ENCODE data around the gene CGREF1. TPM values are rescaled to one million over a fixed set of nuclear protein-coding genes. Genes with fewer than 3 reads are reported as not detected.

The CGREF1 gene
- polyA plus RNA-seq, 1 of the 3 experiments (the other 2 are of a cell fraction): 18.3 TPM

DNA sequence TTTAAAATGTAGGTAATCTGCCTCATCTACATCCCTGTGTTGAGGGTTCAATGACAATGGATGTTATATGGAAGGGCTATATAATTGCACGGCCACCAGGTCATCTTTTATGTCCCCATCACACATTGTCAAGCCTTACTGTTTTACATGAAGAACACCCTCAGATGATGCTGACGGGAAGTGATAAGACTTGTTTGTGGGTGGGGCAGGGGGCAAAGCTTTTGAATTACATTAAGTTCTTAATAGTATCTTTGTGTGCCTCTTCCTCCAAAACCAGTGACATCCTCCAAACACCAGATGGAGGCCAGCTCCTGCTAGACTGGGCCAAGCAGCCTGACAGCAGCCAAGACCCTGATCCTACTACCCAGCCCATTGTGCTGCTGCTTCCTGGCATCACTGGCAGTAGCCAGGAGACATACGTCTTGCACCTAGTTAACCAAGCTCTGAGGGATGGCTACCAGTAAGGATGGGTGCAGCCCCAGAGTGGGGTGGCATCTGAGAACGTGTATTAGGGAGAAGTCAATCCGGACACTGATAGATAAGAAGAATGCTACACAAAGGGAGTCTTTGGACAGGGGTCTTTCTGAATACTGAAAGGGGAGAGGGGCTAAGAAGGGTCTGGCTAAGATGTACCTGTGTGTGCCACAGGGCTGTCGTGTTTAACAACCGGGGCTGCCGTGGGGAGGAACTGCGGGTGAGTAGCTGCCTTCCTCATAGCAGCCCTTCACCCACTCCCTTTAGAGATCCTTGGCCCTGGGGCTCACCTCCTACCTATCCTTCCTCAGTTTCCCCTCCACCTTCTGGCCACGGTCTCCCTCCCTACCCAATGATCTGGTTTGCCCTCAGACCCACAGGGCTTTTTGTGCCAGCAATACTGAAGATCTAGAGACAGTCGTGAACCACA, 10.0 kb upstream of the CGREF1 start:
- no peak overlapping the region for H3K27ac ChIP-seq (ENCODE audit: low read depth in 2 of 2, low read length in 1 of 2)
- H2AFZ ChIP-seq (ENCODE audit: low read depth): no peak overlapping the region
- H3F3A ChIP-seq (replicated peaks; ENCODE audit: insufficient read depth): no peaks in the 10 kb centered on the region
- H3K9me2 ChIP-seq: no peaks in the 10 kb centered on the region
- peaks cover 17% of the 10 kb centered on the region for H3K79me2 ChIP-seq (ENCODE audit: insufficient read depth)
- H3K4me3 ChIP-seq (ENCODE audit: low read depth in 2 of 2, low read length in 1 of 2): no peak overlapping the region
- H3K27me3 ChIP-seq (ENCODE audit: insufficient read depth): no peaks in the 10 kb centered on the region
- TF ChIP-seq TAF1 (IDR thresholded peaks at IDR 0.05; ENCODE audit: borderline replicate concordance, low read depth, low read length) (no peak), RFX5 (IDR thresholded peaks at IDR 0.05; ENCODE audit: low read length) (no peak), ELF1 (IDR thresholded peaks at IDR 0.05) (no peak), RCOR1 (IDR thresholded peaks at IDR 0.05; ENCODE audit: low read length) (no peak), RAD21 (IDR thresholded peaks at IDR 0.05; ENCODE audit: low read length) (no peak), JUND (IDR thresholded peaks at IDR 0.05) (no peak), FOSL2 (IDR thresholded peaks at IDR 0.05; ENCODE audit: borderline replicate concordance, low read depth) (no peak), MEF2A (IDR thresholded peaks at IDR 0.05; ENCODE audit: borderline replicate concordance, low read depth) (no peak)
- no peak overlapping the region for H3K9ac ChIP-seq
- no peaks in the 10 kb centered on the region for H3K9me3 ChIP-seq
- peaks cover 9 to 32% of the 10 kb centered on the region in 2 experiments for H3K36me3 ChIP-seq (replicated peaks in 1 of 2; ENCODE audit: control insufficient read depth in 1 of 2, insufficient read depth in 2 of 2, low read length in 1 of 2)
- H3K4me2 ChIP-seq: no peak overlapping the region
- H3K4me1 ChIP-seq (ENCODE audit: control insufficient read depth in 1 of 2, insufficient read depth in 2 of 2, low read depth in 1 of 2, low read length in 1 of 2): peaks cover 7 to 18% of the 10 kb centered on the region in 2 experiments; a peak in 3 of 4 replicates
- CTCF ChIA-PET: interaction anchor here (1.0 to 1.4 kb wide), 4 partner anchors 31 to 175 kb away, joined by 3 to 6 read pairs (median 4); no protein-coding TSS in a partner anchor
- WGBS (ENCODE audit: low lambda C conversion rate): 91% methylated on average over 11 of the region's 11 CpGs
- H4K20me1 ChIP-seq (ENCODE audit: insufficient read depth): peaks cover 9% of the 10 kb centered on the region; the same call in 1 of the 2 replicates
- POLR2A ChIA-PET: no interaction called here
- no peak for DNase-seq

DNA sequence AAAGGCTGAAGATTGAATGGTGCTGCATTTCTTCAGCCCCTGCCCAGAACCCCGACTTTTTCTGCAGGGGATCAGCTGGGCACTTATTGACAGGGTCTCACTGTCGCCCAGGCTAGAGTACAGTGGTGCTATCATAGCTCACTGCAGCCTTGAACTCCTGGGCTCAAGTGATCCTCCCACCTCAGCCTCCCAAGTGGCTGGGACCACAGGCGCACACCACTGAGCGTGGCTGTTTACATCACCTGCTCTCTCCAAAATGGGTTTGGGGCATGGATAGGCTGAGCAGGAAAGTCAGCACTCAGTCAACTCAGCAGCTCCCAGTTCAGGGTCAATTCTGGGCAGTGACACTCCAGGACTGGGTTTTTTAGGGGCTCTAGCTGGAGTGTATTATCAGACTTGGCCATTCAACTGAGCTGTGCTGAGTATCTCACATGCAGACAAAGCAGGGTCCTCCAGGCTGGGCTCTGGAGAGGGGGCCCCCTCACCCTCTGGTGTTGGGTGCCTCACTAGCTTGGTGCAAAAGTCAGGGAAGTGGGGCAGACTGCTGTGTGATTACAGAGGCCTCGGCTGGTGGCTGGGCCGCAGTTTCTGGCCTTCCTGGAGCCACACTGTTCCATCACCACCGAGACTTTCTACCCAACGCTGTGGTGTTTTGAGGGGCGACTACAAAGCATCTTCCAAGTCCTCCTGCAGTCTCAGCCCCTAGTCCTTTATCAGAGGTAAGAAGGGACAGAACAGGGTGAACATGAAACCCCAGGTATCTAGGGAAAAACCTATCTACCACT, 9.1 kb upstream of the CGREF1 start:
- Histone ChIP-seq H3K79me2 (ENCODE audit: insufficient read depth) (peaks cover 9% of the 10 kb centered on the region), H3K9me2 (no peaks in the 10 kb centered on the region), H3K9me3 (no peaks in the 10 kb centered on the region), H3K27ac (ENCODE audit: low read depth in 2 of 2, low read length in 1 of 2) (no peak overlapping the region), H4K20me1 (ENCODE audit: insufficient read depth) (peaks cover 4% of the 10 kb centered on the region; the same call in 1 of the 2 replicates), H3K4me2 (no peak overlapping the region), H3F3A (replicated peaks; ENCODE audit: insufficient read depth) (no peaks in the 10 kb centered on the region), H3K4me1 (ENCODE audit: control insufficient read depth in 1 of 2, insufficient read depth in 2 of 2, low read depth in 1 of 2, low read length in 1 of 2) (peaks cover 3 to 15% of the 10 kb centered on the region in 2 experiments; a peak in 2 of 4 replicates), H3K36me3 (replicated peaks in 1 of 2; ENCODE audit: control insufficient read depth in 1 of 2, insufficient read depth in 2 of 2, low read length in 1 of 2) (peaks cover 9 to 32% of the 10 kb centered on the region in 2 experiments), H3K4me3 (ENCODE audit: low read depth in 2 of 2, low read length in 1 of 2) (no peak overlapping the region), H3K27me3 (ENCODE audit: insufficient read depth) (no peaks in the 10 kb centered on the region), H2AFZ (ENCODE audit: low read depth) (no peak overlapping the region), H3K9ac (no peak overlapping the region)
- CTCF ChIA-PET: interaction anchor here (1.0 to 1.4 kb wide), 4 partner anchors 32 to 175 kb away, joined by 3 to 6 read pairs (median 4); no protein-coding TSS in a partner anchor
- 84% methylated on average over 9 of the region's 9 CpGs for WGBS (ENCODE audit: low lambda C conversion rate)
- no peak for DNase-seq
- POLR2A ChIA-PET: no interaction called here
- TF ChIP-seq, protein P1, sequence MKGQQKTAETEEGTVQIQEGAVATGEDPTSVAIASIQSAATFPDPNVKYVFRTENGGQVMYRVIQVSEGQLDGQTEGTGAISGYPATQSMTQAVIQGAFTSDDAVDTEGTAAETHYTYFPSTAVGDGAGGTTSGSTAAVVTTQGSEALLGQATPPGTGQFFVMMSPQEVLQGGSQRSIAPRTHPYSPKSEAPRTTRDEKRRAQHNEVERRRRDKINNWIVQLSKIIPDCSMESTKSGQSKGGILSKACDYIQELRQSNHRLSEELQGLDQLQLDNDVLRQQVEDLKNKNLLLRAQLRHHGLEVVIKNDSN (IDR thresholded peaks at IDR 0.05; ENCODE audit: borderline replicate concordance, low read depth): no peak
- TF ChIP-seq POLR2AphosphoS5 (IDR thresholded peaks at IDR 0.05; ENCODE audit: low read depth, low read length): no peak
- TF ChIP-seq, protein P2, sequence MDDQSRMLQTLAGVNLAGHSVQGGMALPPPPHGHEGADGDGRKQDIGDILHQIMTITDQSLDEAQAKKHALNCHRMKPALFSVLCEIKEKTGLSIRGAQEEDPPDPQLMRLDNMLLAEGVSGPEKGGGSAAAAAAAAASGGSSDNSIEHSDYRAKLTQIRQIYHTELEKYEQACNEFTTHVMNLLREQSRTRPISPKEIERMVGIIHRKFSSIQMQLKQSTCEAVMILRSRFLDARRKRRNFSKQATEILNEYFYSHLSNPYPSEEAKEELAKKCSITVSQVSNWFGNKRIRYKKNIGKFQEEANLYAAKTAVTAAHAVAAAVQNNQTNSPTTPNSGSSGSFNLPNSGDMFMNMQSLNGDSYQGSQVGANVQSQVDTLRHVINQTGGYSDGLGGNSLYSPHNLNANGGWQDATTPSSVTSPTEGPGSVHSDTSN (IDR thresholded peaks at IDR 0.05): no peak
- TF ChIP-seq, protein P3, sequence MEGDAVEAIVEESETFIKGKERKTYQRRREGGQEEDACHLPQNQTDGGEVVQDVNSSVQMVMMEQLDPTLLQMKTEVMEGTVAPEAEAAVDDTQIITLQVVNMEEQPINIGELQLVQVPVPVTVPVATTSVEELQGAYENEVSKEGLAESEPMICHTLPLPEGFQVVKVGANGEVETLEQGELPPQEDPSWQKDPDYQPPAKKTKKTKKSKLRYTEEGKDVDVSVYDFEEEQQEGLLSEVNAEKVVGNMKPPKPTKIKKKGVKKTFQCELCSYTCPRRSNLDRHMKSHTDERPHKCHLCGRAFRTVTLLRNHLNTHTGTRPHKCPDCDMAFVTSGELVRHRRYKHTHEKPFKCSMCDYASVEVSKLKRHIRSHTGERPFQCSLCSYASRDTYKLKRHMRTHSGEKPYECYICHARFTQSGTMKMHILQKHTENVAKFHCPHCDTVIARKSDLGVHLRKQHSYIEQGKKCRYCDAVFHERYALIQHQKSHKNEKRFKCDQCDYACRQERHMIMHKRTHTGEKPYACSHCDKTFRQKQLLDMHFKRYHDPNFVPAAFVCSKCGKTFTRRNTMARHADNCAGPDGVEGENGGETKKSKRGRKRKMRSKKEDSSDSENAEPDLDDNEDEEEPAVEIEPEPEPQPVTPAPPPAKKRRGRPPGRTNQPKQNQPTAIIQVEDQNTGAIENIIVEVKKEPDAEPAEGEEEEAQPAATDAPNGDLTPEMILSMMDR (IDR thresholded peaks at IDR 0.05): no peak
- no peak for TF ChIP-seq EP300 (IDR thresholded peaks at IDR 0.05; ENCODE audit: borderline replicate concordance in 1 of 2, low read depth in 1 of 2, low read length in 1 of 2)
- no peak for TF ChIP-seq MEF2A (IDR thresholded peaks at IDR 0.05; ENCODE audit: borderline replicate concordance, low read depth)
- no peak for TF ChIP-seq GABPA (IDR thresholded peaks at IDR 0.05; ENCODE audit: low read depth)
- no peak for TF ChIP-seq RAD21 (IDR thresholded peaks at IDR 0.05; ENCODE audit: low read length)
- no peak for TF ChIP-seq TAF1 (IDR thresholded peaks at IDR 0.05; ENCODE audit: borderline replicate concordance, low read depth, low read length)
- TF ChIP-seq, protein P4, sequence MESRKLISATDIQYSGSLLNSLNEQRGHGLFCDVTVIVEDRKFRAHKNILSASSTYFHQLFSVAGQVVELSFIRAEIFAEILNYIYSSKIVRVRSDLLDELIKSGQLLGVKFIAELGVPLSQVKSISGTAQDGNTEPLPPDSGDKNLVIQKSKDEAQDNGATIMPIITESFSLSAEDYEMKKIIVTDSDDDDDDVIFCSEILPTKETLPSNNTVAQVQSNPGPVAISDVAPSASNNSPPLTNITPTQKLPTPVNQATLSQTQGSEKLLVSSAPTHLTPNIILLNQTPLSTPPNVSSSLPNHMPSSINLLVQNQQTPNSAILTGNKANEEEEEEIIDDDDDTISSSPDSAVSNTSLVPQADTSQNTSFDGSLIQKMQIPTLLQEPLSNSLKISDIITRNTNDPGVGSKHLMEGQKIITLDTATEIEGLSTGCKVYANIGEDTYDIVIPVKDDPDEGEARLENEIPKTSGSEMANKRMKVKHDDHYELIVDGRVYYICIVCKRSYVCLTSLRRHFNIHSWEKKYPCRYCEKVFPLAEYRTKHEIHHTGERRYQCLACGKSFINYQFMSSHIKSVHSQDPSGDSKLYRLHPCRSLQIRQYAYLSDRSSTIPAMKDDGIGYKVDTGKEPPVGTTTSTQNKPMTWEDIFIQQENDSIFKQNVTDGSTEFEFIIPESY (IDR thresholded peaks at IDR 0.05; ENCODE audit: borderline replicate concordance, low read depth): no peak
- no peak for TF ChIP-seq FOSL2 (IDR thresholded peaks at IDR 0.05; ENCODE audit: borderline replicate concordance, low read depth)
- no peak for TF ChIP-seq RXRA (IDR thresholded peaks at IDR 0.05; ENCODE audit: borderline replicate concordance, low read depth)
- no peak for TF ChIP-seq JUND (IDR thresholded peaks at IDR 0.05)
- TF ChIP-seq CHD2 (IDR thresholded peaks at IDR 0.05; ENCODE audit: low read length, partially characterized antibody): no peak
- TF ChIP-seq GATA2 (CRISPR knock-in tag; IDR thresholded peaks at IDR 0.05): no peak
- no peak for TF ChIP-seq NFIC (IDR thresholded peaks at IDR 0.05; ENCODE audit: borderline replicate concordance)

Data from SK-N-SH (cell line).